ENCODE measurements around the gene ECHS1. TPM values are rescaled to one million over a fixed set of nuclear protein-coding genes. Genes with fewer than 3 reads are reported as not detected.

ECHS1 gene
- total and polyA plus RNA-seq, 2 experiments from 2014 or later, result 92.1 to 127 TPM

- peak within 1 kb of the TSS; percentile 96 for H3K4me2 ChIP-seq
- H3K4me3 Mint-ChIP-seq, result peak within 1 kb of the TSS; percentile 77
- peaks cover 36% of the 10 kb centered on the region for H3K27me3 Mint-ChIP-seq (ENCODE audit: insufficient read depth, low read depth, poor library complexity)
- peaks cover 5% of the 10 kb centered on the region; the same call in 1 of the 2 replicates for H3K4me1 ChIP-seq (ENCODE audit: insufficient read depth)
- H3K27ac Mint-ChIP-seq, result no peak within 1 kb of the TSS
- H3K36me3 Mint-ChIP-seq (ENCODE audit: low read depth), result no peaks in the 10 kb centered on the region
- no peaks in the 10 kb centered on the region; the same call in 1 of the 2 replicates for H4K20me1 ChIP-seq (replicated peaks; ENCODE audit: insufficient read depth)
- H3F3A ChIP-seq (replicated peaks; ENCODE audit: low read depth), result no peaks in the 10 kb centered on the region
- H3K27me3 ChIP-seq (ENCODE audit: insufficient read depth), result peaks cover 54% of the 10 kb centered on the region
- no peaks in the 10 kb centered on the region for H3K9me2 ChIP-seq (ENCODE audit: insufficient read depth)
- no peaks in the 10 kb centered on the region for H3K79me2 ChIP-seq (replicated peaks; ENCODE audit: insufficient read depth)
- H2AFZ ChIP-seq, result peak within 1 kb of the TSS; percentile 93
- peak within 1 kb of the TSS; percentile 74 for H3K4me3 ChIP-seq
- H3K9me3 Mint-ChIP-seq, result no peaks in the 10 kb centered on the region; the same call in 2 of the 3 replicates
- DNase-seq (ENCODE audit: low spot score) (peak; percentile 77), ATAC-seq (peak; percentile 65)
- H3K36me3 ChIP-seq (ENCODE audit: insufficient read depth), result no peaks in the 10 kb centered on the region
- no peaks in the 10 kb centered on the region for H3K4me1 Mint-ChIP-seq
- TF ChIP-seq CREB1 (CRISPR knock-in tag; IDR thresholded peaks at IDR 0.05; ENCODE audit: low read depth) (no peak), ZNF114 (CRISPR knock-in tag; IDR thresholded peaks at IDR 0.05) (no peak), EZH2phosphoT487 (IDR thresholded peaks at IDR 0.05; ENCODE audit: unreplicated experiment) (no peak), ZNF331 (CRISPR knock-in tag; IDR thresholded peaks at IDR 0.05; ENCODE audit: low read depth) (no peak), NANOG (IDR thresholded peaks at IDR 0.05; ENCODE audit: borderline replicate concordance) (no peak), EZH2 (IDR thresholded peaks at IDR 0.05; ENCODE audit: low read depth, unreplicated experiment) (peak; percentile 47), POLR2AphosphoS5 (IDR thresholded peaks at IDR 0.05; ENCODE audit: low read depth) (peak; percentile 70), JUNB (IDR thresholded peaks at IDR 0.05; ENCODE audit: unreplicated experiment) (no peak)
- TF ChIP-seq, protein P1, sequence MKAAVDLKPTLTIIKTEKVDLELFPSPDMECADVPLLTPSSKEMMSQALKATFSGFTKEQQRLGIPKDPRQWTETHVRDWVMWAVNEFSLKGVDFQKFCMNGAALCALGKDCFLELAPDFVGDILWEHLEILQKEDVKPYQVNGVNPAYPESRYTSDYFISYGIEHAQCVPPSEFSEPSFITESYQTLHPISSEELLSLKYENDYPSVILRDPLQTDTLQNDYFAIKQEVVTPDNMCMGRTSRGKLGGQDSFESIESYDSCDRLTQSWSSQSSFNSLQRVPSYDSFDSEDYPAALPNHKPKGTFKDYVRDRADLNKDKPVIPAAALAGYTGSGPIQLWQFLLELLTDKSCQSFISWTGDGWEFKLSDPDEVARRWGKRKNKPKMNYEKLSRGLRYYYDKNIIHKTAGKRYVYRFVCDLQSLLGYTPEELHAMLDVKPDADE (IDR thresholded peaks at IDR 0.05), result no peak
- TF ChIP-seq, protein P2, sequence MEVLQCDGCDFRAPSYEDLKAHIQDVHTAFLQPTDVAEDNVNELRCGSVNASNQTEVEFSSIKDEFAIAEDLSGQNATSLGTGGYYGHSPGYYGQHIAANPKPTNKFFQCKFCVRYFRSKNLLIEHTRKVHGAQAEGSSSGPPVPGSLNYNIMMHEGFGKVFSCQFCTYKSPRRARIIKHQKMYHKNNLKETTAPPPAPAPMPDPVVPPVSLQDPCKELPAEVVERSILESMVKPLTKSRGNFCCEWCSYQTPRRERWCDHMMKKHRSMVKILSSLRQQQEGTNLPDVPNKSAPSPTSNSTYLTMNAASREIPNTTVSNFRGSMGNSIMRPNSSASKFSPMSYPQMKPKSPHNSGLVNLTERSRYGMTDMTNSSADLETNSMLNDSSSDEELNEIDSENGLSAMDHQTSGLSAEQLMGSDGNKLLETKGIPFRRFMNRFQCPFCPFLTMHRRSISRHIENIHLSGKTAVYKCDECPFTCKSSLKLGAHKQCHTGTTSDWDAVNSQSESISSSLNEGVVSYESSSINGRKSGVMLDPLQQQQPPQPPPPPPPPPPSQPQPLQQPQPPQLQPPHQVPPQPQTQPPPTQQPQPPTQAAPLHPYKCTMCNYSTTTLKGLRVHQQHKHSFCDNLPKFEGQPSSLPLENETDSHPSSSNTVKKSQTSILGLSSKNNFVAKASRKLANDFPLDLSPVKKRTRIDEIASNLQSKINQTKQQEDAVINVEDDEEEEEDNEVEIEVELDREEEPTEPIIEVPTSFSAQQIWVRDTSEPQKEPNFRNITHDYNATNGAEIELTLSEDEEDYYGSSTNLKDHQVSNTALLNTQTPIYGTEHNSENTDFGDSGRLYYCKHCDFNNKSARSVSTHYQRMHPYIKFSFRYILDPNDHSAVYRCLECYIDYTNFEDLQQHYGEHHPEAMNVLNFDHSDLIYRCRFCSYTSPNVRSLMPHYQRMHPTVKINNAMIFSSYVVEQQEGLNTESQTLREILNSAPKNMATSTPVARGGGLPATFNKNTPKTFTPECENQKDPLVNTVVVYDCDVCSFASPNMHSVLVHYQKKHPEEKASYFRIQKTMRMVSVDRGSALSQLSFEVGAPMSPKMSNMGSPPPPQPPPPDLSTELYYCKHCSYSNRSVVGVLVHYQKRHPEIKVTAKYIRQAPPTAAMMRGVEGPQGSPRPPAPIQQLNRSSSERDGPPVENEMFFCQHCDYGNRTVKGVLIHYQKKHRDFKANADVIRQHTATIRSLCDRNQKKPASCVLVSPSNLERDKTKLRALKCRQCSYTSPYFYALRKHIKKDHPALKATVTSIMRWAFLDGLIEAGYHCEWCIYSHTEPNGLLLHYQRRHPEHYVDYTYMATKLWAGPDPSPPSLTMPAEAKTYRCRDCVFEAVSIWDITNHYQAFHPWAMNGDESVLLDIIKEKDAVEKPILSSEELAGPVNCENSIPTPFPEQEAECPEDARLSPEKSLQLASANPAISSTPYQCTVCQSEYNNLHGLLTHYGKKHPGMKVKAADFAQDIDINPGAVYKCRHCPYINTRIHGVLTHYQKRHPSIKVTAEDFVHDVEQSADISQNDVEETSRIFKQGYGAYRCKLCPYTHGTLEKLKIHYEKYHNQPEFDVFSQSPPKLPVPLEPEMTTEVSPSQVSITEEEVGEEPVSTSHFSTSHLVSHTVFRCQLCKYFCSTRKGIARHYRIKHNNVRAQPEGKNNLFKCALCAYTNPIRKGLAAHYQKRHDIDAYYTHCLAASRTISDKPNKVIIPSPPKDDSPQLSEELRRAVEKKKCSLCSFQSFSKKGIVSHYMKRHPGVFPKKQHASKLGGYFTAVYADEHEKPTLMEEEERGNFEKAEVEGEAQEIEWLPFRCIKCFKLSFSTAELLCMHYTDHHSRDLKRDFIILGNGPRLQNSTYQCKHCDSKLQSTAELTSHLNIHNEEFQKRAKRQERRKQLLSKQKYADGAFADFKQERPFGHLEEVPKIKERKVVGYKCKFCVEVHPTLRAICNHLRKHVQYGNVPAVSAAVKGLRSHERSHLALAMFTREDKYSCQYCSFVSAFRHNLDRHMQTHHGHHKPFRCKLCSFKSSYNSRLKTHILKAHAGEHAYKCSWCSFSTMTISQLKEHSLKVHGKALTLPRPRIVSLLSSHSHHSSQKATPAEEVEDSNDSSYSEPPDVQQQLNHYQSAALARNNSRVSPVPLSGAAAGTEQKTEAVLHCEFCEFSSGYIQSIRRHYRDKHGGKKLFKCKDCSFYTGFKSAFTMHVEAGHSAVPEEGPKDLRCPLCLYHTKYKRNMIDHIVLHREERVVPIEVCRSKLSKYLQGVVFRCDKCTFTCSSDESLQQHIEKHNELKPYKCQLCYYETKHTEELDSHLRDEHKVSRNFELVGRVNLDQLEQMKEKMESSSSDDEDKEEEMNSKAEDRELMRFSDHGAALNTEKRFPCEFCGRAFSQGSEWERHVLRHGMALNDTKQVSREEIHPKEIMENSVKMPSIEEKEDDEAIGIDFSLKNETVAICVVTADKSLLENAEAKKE (CRISPR knock-in tag; IDR thresholded peaks at IDR 0.05), result no peak
- no peak within 1 kb of the TSS for H3K27ac ChIP-seq (ENCODE audit: low read depth)
Measured at GRCh38 chr10:133379152-133379800, 6.1 kb upstream of the ECHS1 start, which contains the start of gene PAOX. TSS of gene PAOX (plus strand) at chr10:133379262. CDS start at chr10:133379317, 55 bp downstream.

Data from GM23338 (cell line).